HG02588 (cell line): ENCODE results near the gene CACNA2D1.
"Not testable (repeated sequence)": the region's sequence is repeated elsewhere in the genome, so short reads cannot be mapped to it uniquely, and the experiment has no call there.

ENCODE experiments used
- ATAC-seq: cut with Tn5 transposase; IDR thresholded peaks from one replicate; pipeline ENCODE4 v1.9.1; 2021; ENCODE audit warnings: mild to moderate bottlenecking, moderate library complexity; ENCODE audit not compliant: unreplicated experiment

CACNA2D1 gene

GRCh38 chr7:82173400-82174021 lies 270.1 kb downstream of the CACNA2D1 start:
- no peak for ATAC-seq

GRCh38 chr7:82172881-82173280 lies 270.7 kb downstream of the CACNA2D1 start:
- ATAC-seq: no peak

GRCh38 chr7:82172017-82172416 lies 271.6 kb downstream of the CACNA2D1 start:
- no peak for ATAC-seq

- ATAC-seq: no peak
Measured at GRCh38 chr7:82167558-82168314, 275.8 kb downstream of the CACNA2D1 start.

- ATAC-seq: no peak
Measured at GRCh38 chr7:82166260-82167015, 277.1 kb downstream of the CACNA2D1 start.

- ATAC-seq: no peak
Measured at GRCh38 chr7:82164813-82165212, 278.8 kb downstream of the CACNA2D1 start.

- no peak for ATAC-seq
Measured at GRCh38 chr7:82164410-82164809, 279.2 kb downstream of the CACNA2D1 start.

- no peak for ATAC-seq
Measured at GRCh38 chr7:82163586-82163985, 280.0 kb downstream of the CACNA2D1 start.

- ATAC-seq: no peak
Measured at GRCh38 chr7:82162289-82162688, 281.3 kb downstream of the CACNA2D1 start.

- ATAC-seq: no peak
Measured at GRCh38 chr7:82158327-82158726, 285.2 kb downstream of the CACNA2D1 start.

GRCh38 chr7:82156893-82157292 lies 286.7 kb downstream of the CACNA2D1 start:
- ATAC-seq: no peak

- no peak for ATAC-seq
Measured at GRCh38 chr7:82156168-82156567, 287.4 kb downstream of the CACNA2D1 start.

- ATAC-seq: no peak
Measured at GRCh38 chr7:82154728-82155127, 288.8 kb downstream of the CACNA2D1 start.

- no peak for ATAC-seq
Measured at GRCh38 chr7:82153776-82154175, 289.8 kb downstream of the CACNA2D1 start.

GRCh38 chr7:82152858-82153257 lies 290.7 kb downstream of the CACNA2D1 start:
- ATAC-seq: no peak

GRCh38 chr7:82146491-82146890 lies 297.1 kb downstream of the CACNA2D1 start:
- no peak for ATAC-seq

- ATAC-seq: no peak
Measured at GRCh38 chr7:82142263-82142864, 301.2 kb downstream of the CACNA2D1 start.

GRCh38 chr7:82141427-82141826 lies 302.1 kb downstream of the CACNA2D1 start:
- ATAC-seq: no peak

GRCh38 chr7:82140608-82141007 lies 303.0 kb downstream of the CACNA2D1 start:
- not testable (repeated sequence) for ATAC-seq

GRCh38 chr7:82131215-82131614 lies 312.4 kb downstream of the CACNA2D1 start:
- no peak for ATAC-seq

- no peak for ATAC-seq
Measured at GRCh38 chr7:82129091-82129490, 314.5 kb downstream of the CACNA2D1 start.
